Measurements from ENCODE around the gene SLIT3. TPM values are rescaled to one million over a fixed set of nuclear protein-coding genes. Genes with fewer than 3 reads are reported as not detected.

The SLIT3 gene
- total RNA-seq, 2 experiments from 2014 or later = not detected

DNA sequence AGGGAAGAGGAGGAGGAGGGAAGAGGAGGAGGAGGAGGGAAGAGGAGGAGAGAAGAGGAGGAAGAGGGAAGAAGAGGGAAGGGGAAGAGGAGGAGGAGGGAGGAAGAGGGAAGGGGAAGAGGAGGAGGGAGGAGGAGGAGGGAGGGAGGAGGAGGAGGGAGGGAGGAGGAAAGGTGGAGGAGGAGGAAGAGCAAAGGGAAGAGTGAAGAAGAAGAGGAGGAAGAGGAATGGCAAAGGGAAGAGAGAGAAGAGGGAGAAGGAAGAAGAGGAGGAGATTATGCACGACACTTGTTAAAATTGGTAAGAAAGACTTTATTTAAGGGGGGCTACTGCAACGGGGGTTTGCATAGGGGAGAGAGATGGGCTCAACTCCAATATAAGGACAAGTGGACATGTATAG, 221.2 kb downstream of the SLIT3 start:
- H3K4me1 ChIP-seq (ENCODE audit: insufficient read depth, low read length) = no peaks in the 10 kb centered on the region
- intact Hi-C loops (cut with DNase I, micrococcal nuclease) = no loop called here
- Mint-ChIP-seq H3K36me3 (ENCODE audit: low read depth) (no peaks in the 10 kb centered on the region), H3K27me3 (peaks cover 13% of the 10 kb centered on the region), H3K9me3 (no peaks in the 10 kb centered on the region), H3K4me3 (no peak overlapping the region), H3K4me1 (ENCODE audit: low read depth) (no peaks in the 10 kb centered on the region), H3K27ac (no peak overlapping the region)
- peaks cover 0 to 2% of the 10 kb centered on the region in 2 experiments for H3K27me3 ChIP-seq (ENCODE audit: control insufficient read depth in 1 of 2, insufficient read depth in 2 of 2, low read length in 2 of 2)
- TF ChIP-seq, protein P1, sequence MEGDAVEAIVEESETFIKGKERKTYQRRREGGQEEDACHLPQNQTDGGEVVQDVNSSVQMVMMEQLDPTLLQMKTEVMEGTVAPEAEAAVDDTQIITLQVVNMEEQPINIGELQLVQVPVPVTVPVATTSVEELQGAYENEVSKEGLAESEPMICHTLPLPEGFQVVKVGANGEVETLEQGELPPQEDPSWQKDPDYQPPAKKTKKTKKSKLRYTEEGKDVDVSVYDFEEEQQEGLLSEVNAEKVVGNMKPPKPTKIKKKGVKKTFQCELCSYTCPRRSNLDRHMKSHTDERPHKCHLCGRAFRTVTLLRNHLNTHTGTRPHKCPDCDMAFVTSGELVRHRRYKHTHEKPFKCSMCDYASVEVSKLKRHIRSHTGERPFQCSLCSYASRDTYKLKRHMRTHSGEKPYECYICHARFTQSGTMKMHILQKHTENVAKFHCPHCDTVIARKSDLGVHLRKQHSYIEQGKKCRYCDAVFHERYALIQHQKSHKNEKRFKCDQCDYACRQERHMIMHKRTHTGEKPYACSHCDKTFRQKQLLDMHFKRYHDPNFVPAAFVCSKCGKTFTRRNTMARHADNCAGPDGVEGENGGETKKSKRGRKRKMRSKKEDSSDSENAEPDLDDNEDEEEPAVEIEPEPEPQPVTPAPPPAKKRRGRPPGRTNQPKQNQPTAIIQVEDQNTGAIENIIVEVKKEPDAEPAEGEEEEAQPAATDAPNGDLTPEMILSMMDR (IDR thresholded peaks at IDR 0.05) = no peak
- no peaks in the 10 kb centered on the region for H3K36me3 ChIP-seq (ENCODE audit: insufficient read depth, low read length)
- CTCF ChIA-PET = no interaction called here
- no peak for ATAC-seq (ENCODE audit: poor library complexity)
- no peak for DNase-seq
- H3K9me3 ChIP-seq (ENCODE audit: control insufficient read depth in 1 of 2, insufficient read depth in 1 of 2, low read length in 2 of 2) = no peaks in the 10 kb centered on the region
- POLR2A ChIA-PET = no interaction called here
- H3K27ac ChIP-seq (ENCODE audit: low read depth in 1 of 2, low read length in 2 of 2) = no peak overlapping the region
- no peak overlapping the region for H3K4me3 ChIP-seq (ENCODE audit: low read length)

DNA sequence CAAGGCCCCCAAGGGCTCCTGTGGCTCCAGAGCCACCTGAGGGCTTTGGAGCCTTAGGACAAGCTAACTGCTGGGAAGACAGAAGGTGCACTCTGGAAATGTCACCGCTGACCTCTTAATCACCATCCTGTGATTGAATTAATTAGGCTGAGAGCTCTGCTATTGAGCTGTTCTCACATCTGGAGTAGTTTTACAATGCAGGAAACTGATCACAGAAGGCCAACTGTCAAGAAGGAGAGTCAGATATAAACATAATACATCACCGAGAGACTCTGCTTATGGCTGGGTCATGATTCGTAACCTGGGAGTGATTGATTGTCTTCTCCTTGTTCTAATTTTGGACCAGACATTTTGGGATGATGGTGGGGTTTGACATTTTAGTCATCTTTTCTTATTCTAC, 226.1 kb downstream of the SLIT3 start:
- Mint-ChIP-seq H3K4me1 (ENCODE audit: low read depth) (no peaks in the 10 kb centered on the region), H3K4me3 (no peak overlapping the region), H3K9me3 (no peaks in the 10 kb centered on the region), H3K27me3 (peaks cover 20% of the 10 kb centered on the region), H3K36me3 (ENCODE audit: low read depth) (no peaks in the 10 kb centered on the region), H3K27ac (no peak overlapping the region)
- no peak overlapping the region for H3K27ac ChIP-seq (ENCODE audit: low read depth in 1 of 2, low read length in 2 of 2)
- H3K9me3 ChIP-seq (ENCODE audit: control insufficient read depth in 1 of 2, insufficient read depth in 1 of 2, low read length in 2 of 2) = no peaks in the 10 kb centered on the region
- DNase-seq = no peak
- TF ChIP-seq, protein P1 (IDR thresholded peaks at IDR 0.05) = no peak
- no peaks in the 10 kb centered on the region for H3K36me3 ChIP-seq (ENCODE audit: insufficient read depth, low read length)
- H3K4me3 ChIP-seq (ENCODE audit: low read length) = no peak overlapping the region
- ATAC-seq (ENCODE audit: poor library complexity) = no peak
- H3K4me1 ChIP-seq (ENCODE audit: insufficient read depth, low read length) = no peaks in the 10 kb centered on the region
- H3K27me3 ChIP-seq (ENCODE audit: control insufficient read depth in 1 of 2, insufficient read depth in 2 of 2, low read length in 2 of 2) = peaks cover 0 to 2% of the 10 kb centered on the region in 2 experiments
- CTCF ChIA-PET = no interaction called here
- POLR2A ChIA-PET = no interaction called here
- intact Hi-C loops (cut with DNase I, micrococcal nuclease) = no loop called here

- ATAC-seq (ENCODE audit: poor library complexity) (no peak), DNase-seq (no peak)
- H3K36me3 ChIP-seq (ENCODE audit: insufficient read depth, low read length) = no peaks in the 10 kb centered on the region
- ChIA-PET CTCF (no interaction called here), POLR2A (no interaction called here)
- Mint-ChIP-seq H3K27me3 (peaks cover 20% of the 10 kb centered on the region), H3K27ac (no peak overlapping the region), H3K36me3 (ENCODE audit: low read depth) (no peaks in the 10 kb centered on the region), H3K4me1 (ENCODE audit: low read depth) (no peaks in the 10 kb centered on the region), H3K9me3 (no peaks in the 10 kb centered on the region), H3K4me3 (no peak overlapping the region)
- no peak overlapping the region for H3K27ac ChIP-seq (ENCODE audit: low read depth in 1 of 2, low read length in 2 of 2)
- intact Hi-C loops (cut with DNase I, micrococcal nuclease) = no loop called here
- peaks cover 0 to 2% of the 10 kb centered on the region in 2 experiments for H3K27me3 ChIP-seq (ENCODE audit: control insufficient read depth in 1 of 2, insufficient read depth in 2 of 2, low read length in 2 of 2)
- H3K4me3 ChIP-seq (ENCODE audit: low read length) = no peak overlapping the region
- TF ChIP-seq, protein P1 (IDR thresholded peaks at IDR 0.05) = no peak
- no peaks in the 10 kb centered on the region for H3K9me3 ChIP-seq (ENCODE audit: control insufficient read depth in 1 of 2, insufficient read depth in 1 of 2, low read length in 2 of 2)
- no peaks in the 10 kb centered on the region for H3K4me1 ChIP-seq (ENCODE audit: insufficient read depth, low read length)
Measured at GRCh38 chr5:169072233-169072632, 228.7 kb downstream of the SLIT3 start.
